HG02970 (cell line): ENCODE data around the gene TLE5.

Experiments
- ATAC-seq: cut with Tn5 transposase; IDR thresholded peaks from one replicate; pipeline ENCODE4 v1.9.1; 2021; ENCODE audit warnings: mild to moderate bottlenecking, moderate library complexity, moderate number of reproducible peaks; ENCODE audit not compliant: unreplicated experiment, low FRiP score

TLE5 gene

DNA sequence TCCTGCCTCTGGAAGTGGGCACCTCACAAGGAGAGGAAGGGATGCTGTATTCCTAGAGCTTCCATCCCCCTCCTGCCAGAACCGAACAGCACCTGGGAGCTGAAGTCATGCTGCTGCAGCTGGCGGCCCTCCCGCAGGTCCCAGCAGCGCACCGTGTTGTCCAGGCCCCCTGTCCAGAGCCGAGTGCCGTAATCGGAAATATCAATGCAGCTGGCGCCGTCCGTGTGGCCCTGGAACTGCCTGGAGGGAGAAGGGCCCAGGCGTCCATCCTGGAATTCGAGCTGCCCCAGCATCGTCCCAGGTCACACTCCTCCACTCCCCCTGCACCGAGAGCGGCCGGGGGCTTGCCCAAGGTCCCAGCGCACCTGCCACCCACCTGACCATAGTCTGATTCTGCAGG, 57.0 kb downstream of the TLE5 start:
- ATAC-seq, result no peak

- ATAC-seq, result no peak
Measured at GRCh38 chr19:3004522-3004921, 57.8 kb downstream of the TLE5 start.

GRCh38 chr19:3003046-3003445, 59.2 kb downstream of the TLE5 start:
- ATAC-seq, result no peak
